AG08396 (cell line): Measurements from ENCODE around the gene LRRK1.

Experiments used
- DNase-seq: peaks from one replicate; pipeline ENCODE4 v3.0.0; 2012; ENCODE audit warnings: low spot score, mixed read lengths

The LRRK1 gene

GRCh38 chr15:100981086-100981485, 61.9 kb downstream of the LRRK1 start:
- no peak for DNase-seq

GRCh38 chr15:100983221-100983620, 64.1 kb downstream of the LRRK1 start:
- no peak for DNase-seq

GRCh38 chr15:100985401-100985800, 66.2 kb downstream of the LRRK1 start:
- DNase-seq, result no peak

- DNase-seq, result no peak
Observed at GRCh38 chr15:100986158-100986896, 67.2 kb downstream of the LRRK1 start.

- no peak for DNase-seq
Observed at GRCh38 chr15:100987143-100987542, 68.0 kb downstream of the LRRK1 start.

- no peak for DNase-seq
Observed at GRCh38 chr15:100988297-100988696, 69.1 kb downstream of the LRRK1 start.

- DNase-seq, result no peak
Observed at GRCh38 chr15:100988857-100989256, 69.7 kb downstream of the LRRK1 start.

GRCh38 chr15:100994597-100995446, 75.7 kb downstream of the LRRK1 start:
- DNase-seq, result no peak

GRCh38 chr15:100995471-100996430, 76.6 kb downstream of the LRRK1 start:
- no peak for DNase-seq

GRCh38 chr15:100997442-100997841, 78.3 kb downstream of the LRRK1 start:
- DNase-seq, result peak; percentile 34

GRCh38 chr15:100998630-100999029, 79.5 kb downstream of the LRRK1 start:
- DNase-seq, result no peak

- no peak for DNase-seq
Observed at GRCh38 chr15:100999369-100999768, 80.2 kb downstream of the LRRK1 start.

GRCh38 chr15:101000271-101000681, 81.1 kb downstream of the LRRK1 start:
- no peak for DNase-seq

- DNase-seq, result no peak
Observed at GRCh38 chr15:101001056-101001455, 81.9 kb downstream of the LRRK1 start.

- no peak for DNase-seq
Observed at GRCh38 chr15:101001796-101002195, 82.6 kb downstream of the LRRK1 start.

GRCh38 chr15:101003081-101003480, 83.9 kb downstream of the LRRK1 start:
- DNase-seq, result no peak

- no peak for DNase-seq
Observed at GRCh38 chr15:101003706-101004105, 84.5 kb downstream of the LRRK1 start.

- DNase-seq, result no peak
Observed at GRCh38 chr15:101004500-101004899, 85.3 kb downstream of the LRRK1 start.

- no peak for DNase-seq
Observed at GRCh38 chr15:101004986-101005747, 86.0 kb downstream of the LRRK1 start.

- DNase-seq, result peak; percentile 88
Observed at GRCh38 chr15:101006931-101007691, 88.0 kb downstream of the LRRK1 start.
